ENCODE data around the gene FUBP1. TPM values are rescaled to one million over a fixed set of nuclear protein-coding genes. Genes with fewer than 3 reads are reported as not detected.

FUBP1 gene
- total and polyA plus RNA-seq, 2 of the 8 experiments (the other 6 are each of a cell fraction or from before 2014, with no cell fraction given): 184 to 201 TPM

- no peak for TF ChIP-seq KDM1A (IDR thresholded peaks at IDR 0.05; ENCODE audit: borderline replicate concordance, low read length)
- TF ChIP-seq RAD21 (IDR thresholded peaks at IDR 0.05 in 1 of 2, conservative IDR thresholded peaks at IDR 0.05 in 1 of 2; ENCODE audit: low read depth in 2 of 2, low read length in 2 of 2): peak; percentile 23 to 36
- no peak for TF ChIP-seq CBX5 (IDR thresholded peaks at IDR 0.05; ENCODE audit: low read depth, low read length)
- no peak for TF ChIP-seq ZNF274 (IDR thresholded peaks at IDR 0.05; ENCODE audit: borderline replicate concordance, extremely low read depth, low read length)
- no peak for TF ChIP-seq JUN (IDR thresholded peaks at IDR 0.05; ENCODE audit: low read depth, low read length)
- TF ChIP-seq SAP30 (IDR thresholded peaks at IDR 0.05; ENCODE audit: insufficient read depth, insufficient replicate concordance, low read length): no peak
- TF ChIP-seq SP2 (IDR thresholded peaks at IDR 0.05; ENCODE audit: low read length): no peak
- TF ChIP-seq TEAD4 (IDR thresholded peaks at IDR 0.05; ENCODE audit: low read depth, low read length): peak; percentile 26; the same call in 1 of the 2 replicates
- TF ChIP-seq RFX5 (IDR thresholded peaks at IDR 0.05; ENCODE audit: borderline replicate concordance, low read depth, low read length): no peak
- TF ChIP-seq CHD1 (IDR thresholded peaks at IDR 0.05; ENCODE audit: low read depth, low read length): no peak
- TF ChIP-seq EZH2 (IDR thresholded peaks at IDR 0.05; ENCODE audit: low read depth, low read length, severe bottlenecking): no peak
- peak; percentile 64 for TF ChIP-seq KDM4A (IDR thresholded peaks at IDR 0.05; ENCODE audit: low read depth, low read length, severe bottlenecking)
- peak; percentile 43 for TF ChIP-seq MAX (IDR thresholded peaks at IDR 0.05)
- TF ChIP-seq TCF12 (IDR thresholded peaks at IDR 0.05; ENCODE audit: low read depth, low read length): 0 out of 2 replicates have a peak, but pooled peaks have one; percentile 61
- TF ChIP-seq CREB1 (IDR thresholded peaks at IDR 0.05): peak; percentile 75
- no peak for TF ChIP-seq USF2 (IDR thresholded peaks at IDR 0.05; ENCODE audit: low read length)
- no peak for TF ChIP-seq BCL11A (IDR thresholded peaks at IDR 0.05; ENCODE audit: low read depth in 2 of 2, low read length in 2 of 2)
Measured at GRCh38 chr1:77978969-77979876, at the start of gene FUBP1 (continued).

Data from H1 (cell line).